Right atrium auricular region (tissue), 2 donors: ENCODE results near the gene DOCK4. TPM values are rescaled to one million over a fixed set of nuclear protein-coding genes. Genes with fewer than 3 reads are reported as not detected.

Experiments used
- DNase-seq: peaks from one replicate; pipeline ENCODE4 v3.0.0-alpha.2; 2019; ENCODE audit warnings: low spot score
- H3K27ac ChIP-seq, 2 donors: fragments of 200-600 bp; sonication (generic); 1 replicate in 1 of 2; 2 replicates in 1 of 2; pipeline ENCODE4 v1.5.1; 2016 to 2019
- H3K27me3 ChIP-seq, 2 donors: fragments of 200-600 bp; sonication (generic); one replicate each; pipeline versions ENCODE4 v1.5.1 to v1.6.0; 2017 to 2019
- H3K36me3 ChIP-seq: fragments of 200-600 bp; sonication (generic); one replicate; pipeline ENCODE4 v1.5.1; 2016
- H3K4me1 ChIP-seq, 2 donors: fragments of 200-600 bp; sonication (generic); one replicate each; pipeline versions ENCODE4 v1.5.1 to v1.6.0; 2017 to 2019
- H3K4me3 ChIP-seq, 2 donors: fragments of 200-600 bp; sonication (generic); 1 replicate in 1 of 2; 2 replicates in 1 of 2; pipeline ENCODE4 v1.5.1; 2017 to 2019; ENCODE audit warnings: mild to moderate bottlenecking in 1 of 2, moderate library complexity in 1 of 2
- H3K9me3 ChIP-seq, 2 donors: fragments of 200-600 bp; sonication (generic); one replicate each; pipeline ENCODE4 v1.5.1; 2019
- CTCF ChIP-seq, 2 donors: fragments of 200-600 bp; sonication (generic); IDR thresholded peaks; one replicate each; pipeline ENCODE4 v1.5.1; 2019; ENCODE audit warnings: antibody characterized with exemption in 2 of 2
- total RNA-seq, 2 donors: library from RNA; depleted of rRNA; stranded (reverse); fragments of >200 nt; gene quantifications; one replicate each; pipeline ENCODE4 v1.1.0, GENCODE V29; 2016

DOCK4 gene
- total RNA-seq, 2 donors from 2014 or later = 12.3 to 17.8 TPM

- TF ChIP-seq CTCF (IDR thresholded peaks at IDR 0.05) = no peak
- H3K27me3 ChIP-seq = no peaks in the 10 kb centered on the region
- H3K9me3 ChIP-seq = no peaks in the 10 kb centered on the region
- no peak overlapping the region for H3K4me3 ChIP-seq
- DNase-seq = no peak
- no peak overlapping the region for H3K27ac ChIP-seq
- H3K36me3 ChIP-seq = no peaks in the 10 kb centered on the region
- peaks cover 0 to 19% of the 10 kb centered on the region in 2 donors for H3K4me1 ChIP-seq
Measured at GRCh38 chr7:112088484-112089016, 117.6 kb downstream of the DOCK4 start.

- peaks cover 0 to 19% of the 10 kb centered on the region in 2 donors for H3K4me1 ChIP-seq
- TF ChIP-seq CTCF (IDR thresholded peaks at IDR 0.05) = no peak
- no peak overlapping the region for H3K4me3 ChIP-seq
- no peaks in the 10 kb centered on the region for H3K36me3 ChIP-seq
- no peaks in the 10 kb centered on the region for H3K27me3 ChIP-seq
- no peak overlapping the region for H3K27ac ChIP-seq
- H3K9me3 ChIP-seq = no peaks in the 10 kb centered on the region
- DNase-seq = no peak
Measured at GRCh38 chr7:112086496-112087254, 119.5 kb downstream of the DOCK4 start.

GRCh38 chr7:112084520-112084971 is 121.7 kb downstream of the DOCK4 start:
- Histone ChIP-seq H3K9me3 (no peaks in the 10 kb centered on the region), H3K36me3 (no peaks in the 10 kb centered on the region), H3K27me3 (no peaks in the 10 kb centered on the region), H3K4me3 (no peak overlapping the region), H3K4me1 (peaks cover 0 to 19% of the 10 kb centered on the region in 2 donors), H3K27ac (peak overlapping the region in 1 of 2 donors; percentile 53)
- no peak for TF ChIP-seq CTCF (IDR thresholded peaks at IDR 0.05)
- no peak for DNase-seq

DNA sequence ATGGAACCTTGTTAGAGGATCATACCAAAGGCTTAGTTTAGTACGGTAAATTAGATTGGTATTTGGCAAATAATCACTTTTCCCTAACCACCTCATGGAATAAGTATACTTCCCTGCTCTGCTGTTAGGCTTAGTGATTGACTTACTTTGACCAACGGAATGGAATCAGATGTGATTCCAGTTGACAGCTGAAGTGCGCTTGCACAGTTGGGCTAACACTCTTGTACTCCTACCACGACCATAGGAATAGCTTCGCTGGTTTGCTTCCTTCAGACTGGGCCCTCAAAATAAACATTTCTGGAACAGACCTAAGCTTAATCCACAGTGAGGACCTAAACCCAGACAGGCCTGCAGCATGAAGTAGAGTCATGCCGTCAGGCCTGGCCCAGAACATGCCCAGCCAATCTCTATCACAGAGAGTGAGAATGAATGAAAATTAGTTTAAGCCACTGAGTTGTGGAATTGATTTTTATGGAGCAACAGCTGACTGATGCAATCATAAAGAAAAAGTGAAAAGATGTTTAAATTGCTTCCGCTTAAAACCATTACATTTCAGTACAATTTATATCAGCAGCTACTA is 122.3 kb downstream of the DOCK4 start:
- Histone ChIP-seq H3K9me3 (no peaks in the 10 kb centered on the region), H3K4me1 (peaks cover 0 to 19% of the 10 kb centered on the region in 2 donors), H3K27ac (peak overlapping the region in 1 of 2 donors; percentile 53), H3K4me3 (no peak overlapping the region), H3K36me3 (no peaks in the 10 kb centered on the region), H3K27me3 (no peaks in the 10 kb centered on the region)
- DNase-seq = no peak
- TF ChIP-seq CTCF (IDR thresholded peaks at IDR 0.05) = no peak

- H3K36me3 ChIP-seq = no peaks in the 10 kb centered on the region
- no peak for DNase-seq
- TF ChIP-seq CTCF (IDR thresholded peaks at IDR 0.05) = no peak
- H3K4me3 ChIP-seq = no peak overlapping the region
- H3K27me3 ChIP-seq = no peaks in the 10 kb centered on the region
- H3K4me1 ChIP-seq = peaks cover 0 to 19% of the 10 kb centered on the region in 2 donors
- H3K9me3 ChIP-seq = no peaks in the 10 kb centered on the region
- no peak overlapping the region for H3K27ac ChIP-seq
Measured at GRCh38 chr7:112082306-112082705, 123.9 kb downstream of the DOCK4 start.
